Mesenchymal stem cell (in vitro differentiated cells and primary cell): ENCODE results near the gene FSD1L.

Experiments
- DNase-seq: peaks from one replicate; pipeline ENCODE4 v3.0.0-alpha.2; 2013
- H2AFZ ChIP-seq: one replicate; pipeline ENCODE4 v1.6.1; 2013; ENCODE audit warnings: low read depth, mild to moderate bottlenecking, control low read depth, inconsistent platforms, low read length, moderate library complexity
- H2AK5ac ChIP-seq: 2 replicates; pipeline ENCODE4 v1.6.1; 2013; ENCODE audit warnings: low read length, moderate library complexity, mild to moderate bottlenecking, inconsistent platforms; ENCODE audit not compliant: severe bottlenecking
- H2BK120ac ChIP-seq: one replicate; pipeline ENCODE4 v1.6.1; 2013; ENCODE audit warnings: low read depth, mild to moderate bottlenecking, inconsistent platforms, low read length, moderate library complexity
- H2BK12ac ChIP-seq, 2 experiments: one replicate each; pipeline ENCODE4 v1.6.1; 2013; ENCODE audit warnings: inconsistent platforms in 2 of 2, low read length in 2 of 2, mild to moderate bottlenecking in 2 of 2, moderate library complexity in 2 of 2, control low read depth in 1 of 2
- H2BK15ac ChIP-seq: one replicate; pipeline ENCODE4 v1.6.1; 2013; ENCODE audit warnings: mild to moderate bottlenecking, low read depth, inconsistent platforms; ENCODE audit not compliant: poor library complexity, severe bottlenecking
- H2BK5ac ChIP-seq: 2 replicates; pipeline ENCODE4 v1.6.1; 2013; ENCODE audit warnings: low read depth, mild to moderate bottlenecking, low read length, control low read depth, inconsistent platforms; ENCODE audit not compliant: poor library complexity, severe bottlenecking
- H3K14ac ChIP-seq, 2 experiments: one replicate each; pipeline ENCODE4 v1.6.1; 2013; ENCODE audit warnings: inconsistent platforms in 2 of 2, low read length in 2 of 2, control low read depth in 1 of 2, mild to moderate bottlenecking in 1 of 2, moderate library complexity in 1 of 2
- H3K18ac ChIP-seq, 2 experiments: one replicate each; pipeline ENCODE4 v1.6.1; 2013; ENCODE audit warnings: inconsistent platforms in 2 of 2, low read length in 2 of 2, control low read depth in 1 of 2, low read depth in 1 of 2, mild to moderate bottlenecking in 1 of 2
- H3K23ac ChIP-seq, 2 experiments: one replicate each; pipeline ENCODE4 v1.6.1; 2013; ENCODE audit warnings: inconsistent platforms in 2 of 2, low read length in 2 of 2, mild to moderate bottlenecking in 2 of 2, moderate library complexity in 2 of 2, control low read depth in 1 of 2
- H3K27ac ChIP-seq: 2 replicates; pipeline ENCODE4 v1.5.1; 2013; ENCODE audit warnings: mild to moderate bottlenecking, moderate library complexity, low read length, control low read depth, inconsistent platforms; ENCODE audit not compliant: poor library complexity, severe bottlenecking
- H3K27me3 ChIP-seq, 2 experiments: 2 replicates each; pipeline versions ENCODE4 v1.6.1 to v1.7.0; 2013; ENCODE audit warnings: low read length in 2 of 2, mild to moderate bottlenecking in 2 of 2, moderate library complexity in 2 of 2, control low read depth in 1 of 2, inconsistent platforms in 1 of 2; ENCODE audit not compliant: control insufficient read depth in 1 of 2, insufficient read depth in 1 of 2
- H3K36me3 ChIP-seq, 2 experiments: 2 replicates each; pipeline versions ENCODE4 v1.6.1 to v1.7.0; 2013; ENCODE audit warnings: low read length in 2 of 2, control low read depth in 1 of 2, inconsistent platforms in 1 of 2, low read depth in 1 of 2, mild to moderate bottlenecking in 1 of 2; ENCODE audit not compliant: insufficient read depth in 2 of 2, control insufficient read depth in 1 of 2
- H3K4ac ChIP-seq, 2 experiments: one replicate each; pipeline ENCODE4 v1.6.1; 2013; ENCODE audit warnings: inconsistent platforms in 2 of 2, low read length in 2 of 2, mild to moderate bottlenecking in 2 of 2, moderate library complexity in 2 of 2, control low read depth in 1 of 2, low read depth in 1 of 2
- H3K4me1 ChIP-seq: 2 replicates; pipeline ENCODE4 v1.6.1; 2013; ENCODE audit warnings: low read depth, low read length, control low read depth; ENCODE audit not compliant: control insufficient read depth, insufficient read depth
- H3K4me2 ChIP-seq: 2 replicates; pipeline ENCODE4 v1.6.1; 2013; ENCODE audit warnings: low read length, mild to moderate bottlenecking, inconsistent platforms; ENCODE audit not compliant: poor library complexity, severe bottlenecking
- H3K4me3 ChIP-seq, 2 experiments: 2 replicates each; pipeline versions ENCODE4 v1.5.1 to v1.7.0; 2013; ENCODE audit warnings: low read length in 2 of 2, mild to moderate bottlenecking in 2 of 2, control low read depth in 1 of 2, low read depth in 1 of 2; ENCODE audit not compliant: insufficient read depth in 1 of 2
- H3K79me1 ChIP-seq: replicated peaks from 2 replicates; pipeline ENCODE4 v1.6.1; 2013; ENCODE audit warnings: mild to moderate bottlenecking, control low read depth, low read length, inconsistent platforms; ENCODE audit not compliant: poor library complexity, severe bottlenecking
- H3K9ac ChIP-seq: 2 replicates; pipeline ENCODE4 v1.7.0; 2013; ENCODE audit warnings: mild to moderate bottlenecking, low read length, moderate library complexity
- H3K9me3 ChIP-seq: 2 replicates; pipeline ENCODE4 v1.7.0; 2013; ENCODE audit warnings: mild to moderate bottlenecking, low read length; ENCODE audit not compliant: control insufficient read depth
- H4K8ac ChIP-seq: one replicate; pipeline ENCODE4 v1.6.1; 2013; ENCODE audit warnings: inconsistent platforms, mild to moderate bottlenecking, low read length, moderate library complexity
- H4K91ac ChIP-seq: one replicate; pipeline ENCODE4 v1.6.1; 2013; ENCODE audit warnings: mild to moderate bottlenecking, low read length, inconsistent platforms
- WGBS: methylation state at CpG from one replicate; pipeline ENCODE4 v1.1.7; 2013; ENCODE audit warnings: mixed read lengths; 5-methylcytosine and 5-hydroxymethylcytosine counted together

Gene FSD1L

GRCh38 chr9:105507096-105507790, 59.4 kb downstream of the FSD1L start:
- Histone ChIP-seq H2BK15ac (no peak overlapping the region), H4K8ac (no peak overlapping the region), H3K4ac (no peak overlapping the region), H2BK5ac (no peak overlapping the region), H3K14ac (no peak overlapping the region), H3K9ac (no peak overlapping the region), H3K27ac (no peak overlapping the region), H2AK5ac (no peak overlapping the region), H3K27me3 (no peaks in the 10 kb centered on the region), H3K9me3 (no peaks in the 10 kb centered on the region), H2AFZ (no peak overlapping the region), H2BK120ac (no peak overlapping the region), H3K4me2 (no peak overlapping the region), H4K91ac (no peak overlapping the region), H3K18ac (no peak overlapping the region), H3K4me3 (no peak overlapping the region), H3K79me1 (peaks cover 2% of the 10 kb centered on the region), H3K4me1 (no peaks in the 10 kb centered on the region), H3K23ac (no peak overlapping the region), H2BK12ac (no peak overlapping the region), H3K36me3 (peaks cover 0 to 19% of the 10 kb centered on the region in 2 experiments)
- 100% methylated on average over 2 of the region's 4 CpGs for WGBS
- DNase-seq: no peak

GRCh38 chr9:105508530-105508929, 60.7 kb downstream of the FSD1L start:
- WGBS: no CpG with 5 or more reads among the region's 2 CpGs
- no peak overlapping the region for H2BK12ac ChIP-seq
- peaks cover 0 to 27% of the 10 kb centered on the region in 2 experiments for H3K36me3 ChIP-seq
- no peak overlapping the region for H3K9ac ChIP-seq
- no peak overlapping the region for H3K18ac ChIP-seq
- no peak overlapping the region for H3K4ac ChIP-seq
- no peak overlapping the region for H2BK5ac ChIP-seq
- H4K8ac ChIP-seq: no peak overlapping the region
- H4K91ac ChIP-seq: no peak overlapping the region
- no peak overlapping the region for H3K14ac ChIP-seq
- H2BK120ac ChIP-seq: no peak overlapping the region
- H2BK15ac ChIP-seq: no peak overlapping the region
- H3K4me3 ChIP-seq: no peak overlapping the region
- H2AK5ac ChIP-seq: no peak overlapping the region
- no peaks in the 10 kb centered on the region for H3K9me3 ChIP-seq
- no peak overlapping the region for H2AFZ ChIP-seq
- no peak overlapping the region for H3K4me2 ChIP-seq
- no peak for DNase-seq
- no peaks in the 10 kb centered on the region for H3K27me3 ChIP-seq
- H3K79me1 ChIP-seq: no peaks in the 10 kb centered on the region
- H3K23ac ChIP-seq: no peak overlapping the region
- no peak overlapping the region for H3K27ac ChIP-seq
- H3K4me1 ChIP-seq: no peaks in the 10 kb centered on the region

GRCh38 chr9:105510024-105510423, 62.2 kb downstream of the FSD1L start:
- Histone ChIP-seq H4K91ac (no peak overlapping the region), H2BK15ac (no peak overlapping the region), H4K8ac (no peak overlapping the region), H2AK5ac (no peak overlapping the region), H3K18ac (no peak overlapping the region), H2BK5ac (no peak overlapping the region), H3K4ac (no peak overlapping the region), H3K23ac (no peak overlapping the region), H3K36me3 (peaks cover 5 to 36% of the 10 kb centered on the region in 2 experiments), H3K14ac (no peak overlapping the region), H2BK12ac (no peak overlapping the region), H3K27me3 (no peaks in the 10 kb centered on the region), H3K4me1 (no peaks in the 10 kb centered on the region), H2AFZ (no peak overlapping the region), H2BK120ac (no peak overlapping the region), H3K9ac (peak overlapping the region; percentile 3), H3K79me1 (peaks cover 4% of the 10 kb centered on the region), H3K4me2 (no peak overlapping the region), H3K9me3 (no peaks in the 10 kb centered on the region), H3K27ac (peak overlapping the region; percentile 47), H3K4me3 (no peak overlapping the region)
- DNase-seq: peak; percentile 76
- 100% methylated on average over 1 of the region's 1 CpG for WGBS

GRCh38 chr9:105511446-105511845, 63.6 kb downstream of the FSD1L start:
- Histone ChIP-seq H3K4me3 (no peak overlapping the region), H3K18ac (no peak overlapping the region), H3K14ac (no peak overlapping the region), H3K9me3 (no peaks in the 10 kb centered on the region), H3K36me3 (peaks cover 19 to 48% of the 10 kb centered on the region in 2 experiments), H4K91ac (no peak overlapping the region), H2BK5ac (no peak overlapping the region), H3K4ac (no peak overlapping the region), H3K27ac (no peak overlapping the region), H3K23ac (no peak overlapping the region), H2AFZ (no peak overlapping the region), H3K27me3 (no peaks in the 10 kb centered on the region), H3K4me2 (no peak overlapping the region), H2BK12ac (no peak overlapping the region), H2BK15ac (no peak overlapping the region), H4K8ac (no peak overlapping the region), H3K4me1 (no peaks in the 10 kb centered on the region), H3K79me1 (peaks cover 12% of the 10 kb centered on the region), H2AK5ac (no peak overlapping the region), H2BK120ac (no peak overlapping the region), H3K9ac (no peak overlapping the region)
- DNase-seq: no peak
